ENCODE measurements around the gene KCTD4.

GRCh38 chr13:45196622-45197021 is 4.2 kb downstream of the KCTD4 start:
- TF ChIP-seq CTCF (IDR thresholded peaks at IDR 0.05) (no peak), POLR2A (IDR thresholded peaks at IDR 0.05) (no peak)

Data from right lobe of liver (tissue), 4 donors.